ENCODE results near the gene CPSF2.

DNA sequence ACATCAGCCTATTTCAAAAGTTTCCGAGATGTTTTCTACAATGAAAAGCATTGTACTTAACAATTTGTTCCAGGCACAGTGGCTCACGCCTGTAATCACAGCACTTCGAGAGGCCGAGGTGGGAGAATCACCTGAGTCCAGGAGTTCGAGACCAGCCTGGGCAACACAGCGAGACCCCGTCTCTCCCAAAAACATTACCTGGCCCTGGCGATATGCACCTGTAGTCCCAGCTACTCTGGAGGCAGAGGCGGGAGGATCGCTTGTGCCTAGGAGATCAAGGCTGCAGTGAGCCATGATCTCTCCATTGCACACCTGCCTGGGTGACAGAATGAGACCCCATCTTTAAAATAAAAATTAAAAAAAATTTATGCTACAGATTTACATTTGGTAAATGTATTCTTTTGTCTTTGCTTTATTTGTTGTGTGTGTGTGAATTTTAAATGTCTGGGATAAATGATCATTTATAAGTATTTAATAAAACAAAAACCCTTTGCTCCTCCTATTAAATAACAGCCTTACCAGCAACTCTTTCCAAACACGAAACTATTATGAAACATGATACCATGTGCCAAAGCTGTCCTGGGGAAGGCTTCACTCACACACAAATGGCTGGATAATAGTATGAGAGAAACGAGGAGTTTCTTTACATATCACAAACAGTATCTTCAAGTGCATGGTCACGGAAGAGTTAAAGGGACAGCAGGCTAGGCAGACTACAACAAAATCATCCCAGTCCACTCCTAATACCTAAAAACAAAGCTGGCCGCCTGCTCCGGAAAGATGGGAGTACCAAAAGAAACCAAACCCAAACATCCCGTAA, 16.5 kb upstream of the CPSF2 start:
- TF ChIP-seq, protein P1, sequence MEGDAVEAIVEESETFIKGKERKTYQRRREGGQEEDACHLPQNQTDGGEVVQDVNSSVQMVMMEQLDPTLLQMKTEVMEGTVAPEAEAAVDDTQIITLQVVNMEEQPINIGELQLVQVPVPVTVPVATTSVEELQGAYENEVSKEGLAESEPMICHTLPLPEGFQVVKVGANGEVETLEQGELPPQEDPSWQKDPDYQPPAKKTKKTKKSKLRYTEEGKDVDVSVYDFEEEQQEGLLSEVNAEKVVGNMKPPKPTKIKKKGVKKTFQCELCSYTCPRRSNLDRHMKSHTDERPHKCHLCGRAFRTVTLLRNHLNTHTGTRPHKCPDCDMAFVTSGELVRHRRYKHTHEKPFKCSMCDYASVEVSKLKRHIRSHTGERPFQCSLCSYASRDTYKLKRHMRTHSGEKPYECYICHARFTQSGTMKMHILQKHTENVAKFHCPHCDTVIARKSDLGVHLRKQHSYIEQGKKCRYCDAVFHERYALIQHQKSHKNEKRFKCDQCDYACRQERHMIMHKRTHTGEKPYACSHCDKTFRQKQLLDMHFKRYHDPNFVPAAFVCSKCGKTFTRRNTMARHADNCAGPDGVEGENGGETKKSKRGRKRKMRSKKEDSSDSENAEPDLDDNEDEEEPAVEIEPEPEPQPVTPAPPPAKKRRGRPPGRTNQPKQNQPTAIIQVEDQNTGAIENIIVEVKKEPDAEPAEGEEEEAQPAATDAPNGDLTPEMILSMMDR (IDR thresholded peaks at IDR 0.05): no peak
- TF ChIP-seq POLR2A (IDR thresholded peaks at IDR 0.05): no peak
- TF ChIP-seq POLR2AphosphoS5 (IDR thresholded peaks at IDR 0.05): no peak
